ENCODE measurements around the gene FGF18. TPM values are rescaled to one million over a fixed set of nuclear protein-coding genes. Genes with fewer than 3 reads are reported as not detected.

The FGF18 gene
- total and polyA plus RNA-seq, 2 experiments from 2014 or later: 1.00 to 7.2 TPM

GRCh38 chr5:171419688-171420430 lies 412 bp downstream of the FGF18 start:
- H3K27me3 ChIP-seq: peaks cover 12% of the 10 kb centered on the region
- no peaks in the 10 kb centered on the region for H3K9me2 ChIP-seq (replicated peaks; ENCODE audit: insufficient read depth)
- no peak overlapping the region for H3K27ac ChIP-seq
- H3K4me1 ChIP-seq (ENCODE audit: insufficient read depth): peaks cover 8% of the 10 kb centered on the region
- H3K79me2 ChIP-seq: no peaks in the 10 kb centered on the region
- H2AFZ ChIP-seq: no peak overlapping the region
- peaks cover 8% of the 10 kb centered on the region for H4K20me1 ChIP-seq (ENCODE audit: insufficient read depth, poor library complexity, severe bottlenecking)
- no peaks in the 10 kb centered on the region for H3K9me3 ChIP-seq (ENCODE audit: low read depth)
- TF ChIP-seq EZH2 (IDR thresholded peaks at IDR 0.05; ENCODE audit: borderline replicate concordance): no peak
- no peak for TF ChIP-seq EZH2phosphoT487 (IDR thresholded peaks at IDR 0.05; ENCODE audit: low read depth, severe bottlenecking, unreplicated experiment)
- TF ChIP-seq CTCF (IDR thresholded peaks at IDR 0.05; ENCODE audit: poor library complexity): no peak
- H3K4me3 ChIP-seq: peak overlapping the region; percentile 18
- no peaks in the 10 kb centered on the region for H3K36me3 ChIP-seq (replicated peaks; ENCODE audit: insufficient read depth, low read depth)
- 1% methylated on average over 51 of the region's 95 CpGs for whole genome bisulfite sequencing (ENCODE audit: low lambda C conversion rate, missing lambda C conversion rate)
- peak; percentile 69 for DNase-seq (ENCODE audit: low spot score)
- peak overlapping the region; percentile 88 for H3K4me2 ChIP-seq

DNA sequence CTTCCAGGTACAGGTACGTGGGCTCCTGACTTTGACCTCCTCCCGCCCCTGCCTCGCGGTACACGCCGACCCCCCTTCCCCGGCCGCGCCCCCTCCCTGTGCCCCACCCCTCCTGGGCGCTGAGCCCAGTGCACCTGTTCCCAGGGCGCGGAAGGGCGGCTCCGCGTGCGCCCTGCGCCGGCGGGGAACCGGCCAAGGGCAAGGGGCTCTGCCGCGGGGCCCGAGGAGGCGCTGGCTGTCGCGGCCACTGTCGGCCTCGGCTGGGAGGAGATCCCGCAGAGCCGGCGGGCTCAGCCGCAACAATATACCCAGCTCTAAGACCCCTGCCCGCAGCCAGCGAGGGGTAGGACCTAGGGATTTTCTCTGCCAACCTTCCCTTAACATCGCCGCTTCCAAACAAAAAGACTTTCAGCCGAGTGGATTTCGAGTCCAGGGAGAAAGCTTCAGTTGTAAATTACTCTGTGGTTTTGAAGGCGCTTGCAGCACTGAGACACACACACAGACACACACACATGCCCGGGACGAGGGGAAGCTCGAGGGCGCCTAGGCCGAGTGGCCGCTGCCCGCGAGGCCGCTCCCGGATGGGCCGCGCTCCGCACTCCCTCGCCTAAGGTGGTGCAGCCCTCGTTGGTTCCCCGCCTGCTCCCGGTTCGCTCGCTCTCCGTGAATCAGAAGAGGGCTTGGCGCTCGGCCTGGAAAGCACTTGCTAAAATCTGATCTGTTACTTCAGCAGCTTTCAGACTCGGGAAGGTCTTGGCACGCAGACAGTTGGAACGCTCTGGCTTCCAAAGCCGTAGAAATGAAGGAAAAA lies 1.2 kb downstream of the FGF18 start:
- no peak overlapping the region for H2AFZ ChIP-seq
- DNase-seq (ENCODE audit: low spot score): peak; percentile 87

More for the DNA sequence above, 1.2 kb downstream of the FGF18 start:
- Histone ChIP-seq H3K27ac (no peak overlapping the region), H3K27me3 (peaks cover 12% of the 10 kb centered on the region), H4K20me1 (ENCODE audit: insufficient read depth, poor library complexity, severe bottlenecking) (peaks cover 8% of the 10 kb centered on the region), H3K9me2 (replicated peaks; ENCODE audit: insufficient read depth) (no peaks in the 10 kb centered on the region), H3K4me1 (ENCODE audit: insufficient read depth) (peaks cover 8% of the 10 kb centered on the region), H3K4me3 (no peak overlapping the region), H3K9me3 (ENCODE audit: low read depth) (no peaks in the 10 kb centered on the region), H3K4me2 (peak overlapping the region; percentile 88), H3K36me3 (replicated peaks; ENCODE audit: insufficient read depth, low read depth) (no peaks in the 10 kb centered on the region), H3K79me2 (no peaks in the 10 kb centered on the region)
- TF ChIP-seq EZH2phosphoT487 (IDR thresholded peaks at IDR 0.05; ENCODE audit: low read depth, severe bottlenecking, unreplicated experiment) (no peak), EZH2 (IDR thresholded peaks at IDR 0.05; ENCODE audit: borderline replicate concordance) (peak; percentile 59), CTCF (IDR thresholded peaks at IDR 0.05; ENCODE audit: poor library complexity) (no peak)
- WGBS (ENCODE audit: low lambda C conversion rate, missing lambda C conversion rate): 4% methylated on average over 52 of the region's 65 CpGs

All from hepatocyte (in vitro differentiated cells).